GM12865 (cell line): Measurements from ENCODE around the gene TRIO.
A peak's percentile ranks its signal among the peaks of the same experiment; 100 is the strongest.

Experiments used
- DNase-seq: peaks from one replicate; pipeline ENCODE4 v3.0.0; 2010; ENCODE audit warnings: low read depth
- H3K4me3 ChIP-seq: 2 replicates; pipeline ENCODE4 v1.5.1; 2011; ENCODE audit warnings: mild to moderate bottlenecking, low read depth, low read length, control low read depth
- TF ChIP-seq, protein P1 (sequence below): IDR thresholded peaks from 2 replicates; pipeline ENCODE4 v1.5.1; 2011; ENCODE audit warnings: low read length, control low read depth, low read depth, inconsistent platforms; ENCODE audit not compliant: insufficient read depth; ENCODE audit errors: missing control alignments

The TRIO gene

DNA sequence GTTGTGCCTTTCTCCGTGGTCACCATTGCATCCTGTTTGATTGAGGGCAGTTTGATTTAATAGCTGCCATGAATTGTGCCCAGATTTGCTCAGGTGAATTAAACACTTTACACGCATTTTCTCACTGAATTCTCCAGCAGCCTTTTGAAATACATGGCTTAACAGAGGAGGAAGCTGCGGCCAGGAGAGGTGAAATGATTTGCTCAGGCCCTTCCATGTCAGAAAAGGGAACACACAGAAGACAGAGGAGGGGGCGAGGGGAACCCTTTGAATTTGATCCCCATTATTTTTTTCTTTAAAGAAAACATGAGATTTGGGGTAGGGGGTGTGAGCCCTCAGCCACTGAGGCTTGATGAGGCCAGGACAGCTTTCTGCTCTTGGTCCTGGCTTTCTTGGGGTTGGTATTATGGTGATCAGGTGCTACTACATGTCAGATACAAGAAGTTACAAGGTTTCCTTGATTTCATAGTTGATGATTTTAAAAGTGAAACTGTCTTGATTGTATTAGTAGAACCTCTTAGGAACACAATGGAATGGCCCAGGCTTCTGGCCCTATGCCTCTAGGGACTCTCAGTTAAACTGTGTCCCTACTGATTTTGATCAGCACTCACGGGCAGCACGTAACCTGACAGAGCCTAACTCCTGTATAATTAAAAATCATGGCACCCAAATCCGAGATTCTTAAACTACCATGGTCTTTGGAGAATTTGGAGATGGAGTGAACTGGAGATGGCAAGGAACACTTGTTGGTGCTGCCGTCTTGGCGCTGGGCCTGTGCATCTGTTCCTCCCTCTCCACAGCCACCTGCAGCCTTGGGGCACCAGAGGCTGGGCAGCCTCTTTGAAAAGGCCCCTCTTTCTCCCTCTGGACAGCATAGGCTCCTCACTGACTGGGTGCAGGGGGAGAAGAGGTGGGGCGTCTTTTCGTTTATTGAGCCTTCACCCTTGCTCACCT lies 107.9 kb downstream of the TRIO start:
- H3K4me3 ChIP-seq, result no peak overlapping the region; the same call in none of the 2 replicates
- TF ChIP-seq, protein P1, sequence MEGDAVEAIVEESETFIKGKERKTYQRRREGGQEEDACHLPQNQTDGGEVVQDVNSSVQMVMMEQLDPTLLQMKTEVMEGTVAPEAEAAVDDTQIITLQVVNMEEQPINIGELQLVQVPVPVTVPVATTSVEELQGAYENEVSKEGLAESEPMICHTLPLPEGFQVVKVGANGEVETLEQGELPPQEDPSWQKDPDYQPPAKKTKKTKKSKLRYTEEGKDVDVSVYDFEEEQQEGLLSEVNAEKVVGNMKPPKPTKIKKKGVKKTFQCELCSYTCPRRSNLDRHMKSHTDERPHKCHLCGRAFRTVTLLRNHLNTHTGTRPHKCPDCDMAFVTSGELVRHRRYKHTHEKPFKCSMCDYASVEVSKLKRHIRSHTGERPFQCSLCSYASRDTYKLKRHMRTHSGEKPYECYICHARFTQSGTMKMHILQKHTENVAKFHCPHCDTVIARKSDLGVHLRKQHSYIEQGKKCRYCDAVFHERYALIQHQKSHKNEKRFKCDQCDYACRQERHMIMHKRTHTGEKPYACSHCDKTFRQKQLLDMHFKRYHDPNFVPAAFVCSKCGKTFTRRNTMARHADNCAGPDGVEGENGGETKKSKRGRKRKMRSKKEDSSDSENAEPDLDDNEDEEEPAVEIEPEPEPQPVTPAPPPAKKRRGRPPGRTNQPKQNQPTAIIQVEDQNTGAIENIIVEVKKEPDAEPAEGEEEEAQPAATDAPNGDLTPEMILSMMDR, result no peak
- peak; percentile 44 for DNase-seq

DNA sequence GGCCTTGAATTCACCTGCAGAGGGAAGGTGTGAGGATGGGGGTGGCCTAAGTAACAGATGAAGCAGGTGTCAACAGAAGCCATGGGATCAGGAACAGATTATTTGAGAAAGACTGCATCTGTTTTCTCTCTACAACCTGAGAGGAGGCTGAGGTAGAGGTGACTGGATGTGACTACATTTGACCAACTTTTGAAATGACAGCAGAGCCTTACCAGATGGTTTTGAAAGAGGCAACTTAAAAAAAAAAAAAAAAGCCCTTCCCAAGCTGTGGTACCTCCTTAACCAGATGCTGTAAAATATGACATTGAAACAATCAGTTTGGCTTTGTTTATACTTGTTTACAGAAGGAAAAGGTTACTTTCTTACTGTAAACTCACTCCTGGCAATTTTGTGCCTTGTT lies 108.6 kb downstream of the TRIO start:
- TF ChIP-seq, protein P1, result no peak
- peak; percentile 71 for DNase-seq
- H3K4me3 ChIP-seq, result no peak overlapping the region

DNA sequence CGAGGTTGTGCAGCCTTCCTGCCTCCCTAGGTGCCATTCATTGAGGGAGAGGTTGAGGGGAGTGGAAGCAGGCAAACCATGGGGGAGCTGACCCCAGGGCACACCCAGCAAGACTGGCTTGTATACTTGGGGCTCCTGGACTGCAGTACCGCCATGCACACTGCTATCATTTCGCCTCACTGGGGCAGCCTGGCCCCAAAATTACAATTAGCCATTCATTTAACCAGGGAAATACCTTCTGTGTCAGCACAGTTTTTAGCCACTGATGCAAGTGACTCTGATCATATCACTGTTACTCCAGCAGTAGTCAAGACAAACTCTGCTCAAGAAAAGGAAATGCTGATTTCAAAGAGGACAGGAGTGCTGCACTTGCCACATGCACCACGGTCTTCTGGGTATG lies 109.7 kb downstream of the TRIO start:
- TF ChIP-seq, protein P1, result no peak
- H3K4me3 ChIP-seq, result no peak overlapping the region
- peak; percentile 44 for DNase-seq

DNA sequence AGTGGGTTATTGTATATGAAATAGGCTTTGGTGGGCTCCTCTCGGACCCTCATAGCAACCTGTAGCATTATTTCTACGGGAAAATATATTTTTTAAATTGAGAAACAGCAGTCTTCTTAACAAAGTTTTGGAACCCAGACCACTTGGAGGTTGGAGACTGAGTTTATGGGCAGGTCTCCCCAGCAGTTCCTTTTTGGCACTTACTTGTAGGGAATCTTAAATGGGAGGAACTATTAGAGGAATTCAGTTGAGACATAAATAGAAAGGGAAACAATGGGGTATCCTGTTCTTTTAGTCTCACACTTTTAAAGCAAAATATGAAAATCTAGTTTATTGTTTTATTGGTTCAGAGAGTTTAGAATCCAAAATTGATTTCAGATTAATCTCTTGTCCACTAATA lies 111.5 kb downstream of the TRIO start:
- H3K4me3 ChIP-seq, result no peak overlapping the region
- TF ChIP-seq, protein P1, result no peak
- DNase-seq, result no peak

DNA sequence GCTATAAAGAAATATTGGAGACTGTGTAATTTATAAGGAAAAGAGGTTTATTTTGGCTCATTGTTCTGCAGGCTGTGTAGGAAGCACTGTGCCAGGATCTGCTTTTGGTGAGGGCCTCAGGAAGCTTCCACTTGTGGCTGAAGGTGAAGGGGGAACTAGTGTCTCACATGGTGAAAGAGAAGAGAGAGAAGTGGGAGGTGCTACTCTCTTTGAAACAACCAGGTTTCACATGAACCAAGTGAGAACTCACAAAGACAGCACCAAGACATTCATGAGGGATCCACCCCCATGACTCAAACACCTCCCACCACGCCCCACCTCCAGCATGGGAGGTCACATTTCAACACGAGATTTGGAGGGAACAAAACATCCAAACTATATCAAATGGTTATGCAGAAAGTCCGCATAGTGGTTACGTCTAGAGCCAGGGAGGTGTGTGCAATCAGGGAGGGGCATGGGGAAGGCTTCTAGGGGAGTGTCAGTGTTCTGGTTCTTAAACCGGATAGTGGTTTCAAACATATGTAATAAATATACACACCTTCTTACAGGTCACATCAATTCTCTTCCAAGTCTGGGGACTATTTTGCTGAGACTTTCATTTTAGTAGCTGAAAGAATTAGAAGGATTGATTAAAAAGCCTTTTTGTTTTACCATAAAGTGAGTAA lies 113.0 kb downstream of the TRIO start:
- DNase-seq, result no peak
- TF ChIP-seq, protein P1, result no peak
- no peak overlapping the region for H3K4me3 ChIP-seq

DNA sequence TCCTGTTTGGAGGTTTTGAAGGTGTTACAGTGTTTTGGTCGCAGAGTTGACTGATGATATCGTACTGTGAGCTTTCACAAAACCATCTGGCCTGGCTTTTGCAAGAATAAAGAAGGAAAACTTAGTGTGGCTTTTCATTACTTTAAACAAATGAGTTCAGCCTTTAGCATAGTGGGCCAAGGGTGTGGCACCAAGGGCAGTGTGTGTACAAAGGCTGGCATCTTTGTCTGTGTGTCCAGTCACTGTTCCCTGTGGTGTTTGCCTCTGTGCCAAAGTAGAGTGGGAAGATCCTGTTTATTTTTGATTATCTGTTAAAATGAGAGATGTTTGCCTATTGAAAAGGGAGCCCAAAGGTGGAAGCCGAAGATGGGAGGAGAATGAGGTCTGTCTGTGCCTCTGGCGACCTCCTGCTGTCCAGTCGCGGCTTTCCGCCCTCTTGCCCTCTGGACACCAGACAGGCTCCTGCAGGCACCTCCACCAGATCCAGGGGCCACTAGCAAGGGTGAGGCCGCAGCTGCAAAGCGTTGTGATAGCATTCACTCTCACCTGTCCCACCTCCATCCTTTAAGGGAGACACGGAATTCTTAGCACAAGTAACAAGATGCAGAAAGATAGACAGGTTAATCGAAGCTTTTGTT lies 113.7 kb downstream of the TRIO start:
- no peak for DNase-seq
- H3K4me3 ChIP-seq, result no peak overlapping the region; the same call in 1 of the 2 replicates
- TF ChIP-seq, protein P1, result no peak
